IMR-90 (cell line): ENCODE data around the gene SRCIN1. TPM values are rescaled to one million over a fixed set of nuclear protein-coding genes. Genes with fewer than 3 reads are reported as not detected.
"Not testable (repeated sequence)": the region's sequence is repeated elsewhere in the genome, so short reads cannot be mapped to it uniquely, and the experiment has no call there.

Source experiments
- ATAC-seq: fragments of 200-7000 bp; cut with Tn5 transposase; 2 replicates; pipeline ENCODE4 v1.9.1; 2020; ENCODE audit warnings: low read depth, mild to moderate bottlenecking, moderate library complexity
- BruUV-seq: library from RNA; stranded (reverse); fragments of 400-500 nt; replicated peaks from 2 replicates; lab custom pipeline; 2021; lab: Mats Ljungman, UMichigan
- CTCF ChIA-PET: fragments of 300-600 bp; formaldehyde crosslinking; extraction: SDS; loops from one replicate; lab custom pipeline; 2021; ENCODE audit warnings: antibody characterized with exemption; lab: Yijun Ruan, JAX
- POLR2A ChIA-PET: fragments of 300-600 bp; sonication (Branson Sonifier 250); formaldehyde crosslinking; loops from one replicate; lab custom pipeline; 2022; ENCODE audit warnings: antibody characterized with exemption; ENCODE audit not compliant: unreplicated experiment; lab: Charles Lee
- DNase-seq: peaks from one replicate; pipeline ENCODE4 v3.0.0; 2013
- H2AFZ ChIP-seq: replicated peaks from 2 replicates; pipeline ENCODE3; 2013; ENCODE audit warnings: low read length, mild to moderate bottlenecking; ENCODE audit not compliant: poor library complexity
- H2AK5ac ChIP-seq: 2 replicates; pipeline ENCODE4 v1.6.1; 2013; ENCODE audit warnings: low read depth, low read length, inconsistent platforms
- H2AK9ac ChIP-seq: replicated peaks from 2 replicates; pipeline ENCODE3; 2013; ENCODE audit warnings: mild to moderate bottlenecking, low read depth, low read length, moderate library complexity; ENCODE audit not compliant: poor library complexity
- H2BK120ac ChIP-seq: 2 replicates; pipeline ENCODE4 v1.6.1; 2013; ENCODE audit warnings: low read depth, low read length, inconsistent platforms
- H2BK15ac ChIP-seq: 3 replicates; pipeline ENCODE4 v1.6.1; 2013; ENCODE audit warnings: low read depth, low read length, inconsistent platforms
- H2BK20ac ChIP-seq: 2 replicates; pipeline ENCODE4 v1.6.1; 2013; ENCODE audit warnings: low read depth, mild to moderate bottlenecking, inconsistent platforms, low read length, moderate library complexity
- H2BK5ac ChIP-seq: 2 replicates; pipeline ENCODE4 v1.6.1; 2013; ENCODE audit warnings: mild to moderate bottlenecking, low read depth, low read length, inconsistent platforms; ENCODE audit not compliant: poor library complexity, severe bottlenecking
- H3K14ac ChIP-seq: replicated peaks from 2 replicates; pipeline ENCODE4 v1.6.1; 2013; ENCODE audit warnings: low read depth, low read length, inconsistent platforms
- H3K18ac ChIP-seq: 2 replicates; pipeline ENCODE4 v1.6.1; 2013; ENCODE audit warnings: low read depth, low read length, control low read depth
- H3K23ac ChIP-seq: 2 replicates; pipeline ENCODE4 v1.6.1; 2013; ENCODE audit warnings: low read depth, low read length, inconsistent platforms
- H3K27ac ChIP-seq: 2 replicates; pipeline ENCODE4 v1.5.1; 2013; ENCODE audit warnings: mild to moderate bottlenecking, control low read depth, low read length; ENCODE audit not compliant: insufficient read depth
- H3K27me3 ChIP-seq: 2 replicates; pipeline ENCODE4 v1.6.1; 2013; ENCODE audit warnings: low read length; ENCODE audit not compliant: control insufficient read depth, insufficient read depth
- H3K36me3 ChIP-seq: 2 replicates; pipeline ENCODE4 v1.6.1; 2013; ENCODE audit warnings: low read length, mixed read lengths; ENCODE audit not compliant: control insufficient read depth, insufficient read depth
- H3K4ac ChIP-seq: 2 replicates; pipeline ENCODE4 v1.6.1; 2013; ENCODE audit warnings: low read depth, low read length, inconsistent platforms
- H3K4me1 ChIP-seq: 2 replicates; pipeline ENCODE4 v1.6.1; 2013; ENCODE audit warnings: low read length, mixed read lengths; ENCODE audit not compliant: control insufficient read depth, insufficient read depth
- H3K4me2 ChIP-seq: 2 replicates; pipeline ENCODE4 v1.6.1; 2013; ENCODE audit warnings: low read depth, mild to moderate bottlenecking, control low read depth, low read length, moderate library complexity
- H3K4me3 ChIP-seq: 2 replicates; pipeline ENCODE4 v1.5.1; 2013; ENCODE audit warnings: low read depth, mild to moderate bottlenecking, control low read depth, low read length, moderate library complexity; ENCODE audit not compliant: insufficient read depth
- H3K56ac ChIP-seq: 2 replicates; pipeline ENCODE4 v1.6.1; 2013; ENCODE audit warnings: low read length, inconsistent platforms; ENCODE audit not compliant: insufficient read depth; ENCODE audit errors: extremely low read depth
- H3K79me1 ChIP-seq, 2 experiments: 2 replicates each; pipeline ENCODE4 v1.6.1; 2013; ENCODE audit warnings: low read length in 2 of 2, inconsistent platforms in 1 of 2, low read depth in 1 of 2
- H3K9ac ChIP-seq: 2 replicates; pipeline ENCODE4 v1.6.1; 2013; ENCODE audit warnings: low read depth, low read length, control low read depth
- H3K9me1 ChIP-seq: 2 replicates; pipeline ENCODE4 v1.6.1; 2013; ENCODE audit warnings: low read length, inconsistent platforms; ENCODE audit not compliant: insufficient read depth
- H3K9me3 ChIP-seq: 2 replicates; pipeline ENCODE4 v1.6.1; 2013; ENCODE audit warnings: low read length; ENCODE audit not compliant: control insufficient read depth, insufficient read depth
- H4K20me1 ChIP-seq: 2 replicates; pipeline ENCODE4 v1.6.1; 2013; ENCODE audit warnings: low read length, inconsistent platforms; ENCODE audit not compliant: insufficient read depth
- H4K5ac ChIP-seq: 2 replicates; pipeline ENCODE4 v1.6.1; 2013; ENCODE audit warnings: mild to moderate bottlenecking, low read depth, low read length, control low read depth
- H4K8ac ChIP-seq, 2 experiments: 2 replicates each; pipeline ENCODE4 v1.6.1; 2013; ENCODE audit warnings: low read depth in 2 of 2, low read length in 2 of 2, control low read depth in 1 of 2, inconsistent platforms in 1 of 2
- H4K91ac ChIP-seq: 2 replicates; pipeline ENCODE4 v1.6.1; 2013; ENCODE audit warnings: low read depth, low read length, inconsistent platforms; ENCODE audit not compliant: insufficient read depth
- WGBS, 2 experiments: methylation state at CpG; one replicate each; pipeline versions ENCODE4 v1.1.5 to v1.1.7; 2013; ENCODE audit warnings: missing lambda C conversion rate in 2 of 2; ENCODE audit not compliant: insufficient read length in 1 of 2; ENCODE audit errors: extremely low coverage in 2 of 2; 5-methylcytosine and 5-hydroxymethylcytosine counted together
- dilution Hi-C: fragments of 300-500 bp; cut with HindIII; formaldehyde crosslinking; loops from one replicate; pipeline ENCODE4 v1.14.3; 2018; ENCODE audit warnings: low sequenced_read_pairs; ENCODE audit not compliant: unreplicated experiment
- in situ Hi-C: fragments of 300-500 bp; cut with MboI; formaldehyde crosslinking; loops from 3 replicates; pipeline ENCODE4 v1.14.3; 2019; ENCODE audit warnings: low sequenced_read_pairs, inconsistent platforms, mixed read lengths
- intact Hi-C: fragments of 100-400 bp; cut with micrococcal nuclease; formaldehyde crosslinking; loops from 2 replicates; pipeline ENCODE4 v1.10.0; 2022
- polyA plus RNA-seq, 3 experiments: library from polyadenylated mRNA; depleted of rRNA; stranded (reverse); fragments of >200 nt; gene quantifications; 2 replicates each; pipeline ENCODE4 v1.2.3, GENCODE V29; 2012; ENCODE audit warnings: low replicate concordance in 1 of 3
- total RNA-seq: library from RNA; depleted of rRNA; stranded (reverse); fragments of >200 nt; gene quantifications from 2 replicates; pipeline ENCODE4 v1.2.3, GENCODE V29; 2012

SRCIN1 gene
- total and polyA plus RNA-seq, 2 of the 4 experiments (the other 2 are of a cell fraction) = not detected

DNA sequence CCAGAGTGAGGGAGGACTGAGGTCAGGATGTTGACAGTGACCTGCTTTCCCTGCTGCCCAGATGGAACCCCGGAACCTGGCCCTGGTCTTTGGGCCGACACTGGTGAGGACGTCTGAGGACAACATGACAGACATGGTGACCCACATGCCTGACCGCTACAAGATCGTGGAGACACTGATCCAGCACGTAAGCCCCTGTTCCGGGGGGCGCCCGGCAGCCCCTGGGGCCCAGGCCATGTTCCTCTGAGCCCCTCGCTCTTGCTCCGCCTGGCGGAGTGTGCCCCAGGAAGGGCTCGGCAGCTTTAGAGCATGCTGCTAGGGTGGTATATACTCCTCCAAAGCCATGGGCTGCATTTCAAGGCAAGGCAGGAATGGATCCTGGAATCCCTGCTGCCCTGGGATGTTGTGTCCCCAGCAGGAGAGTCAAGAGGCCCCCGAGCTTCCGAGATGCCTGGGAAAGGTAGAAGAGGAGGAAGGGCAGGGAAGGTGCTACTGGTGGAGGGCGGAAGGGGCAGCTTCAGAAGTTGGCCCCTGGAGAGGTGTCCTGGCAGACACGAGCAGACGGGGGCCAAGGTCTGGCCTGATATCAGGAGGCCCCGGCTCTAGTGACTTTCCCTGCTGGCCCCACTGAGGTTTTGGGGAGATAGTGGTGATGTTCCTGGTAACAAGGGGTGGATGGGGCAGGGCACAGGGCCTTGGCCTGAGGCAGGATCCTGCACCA is 114.2 kb downstream of the SRCIN1 start:
- H3K4me2 ChIP-seq, H4K5ac ChIP-seq, POLR2A ChIA-PET, H3K9me3 ChIP-seq, ATAC-seq, H2BK5ac ChIP-seq, H3K18ac ChIP-seq, H2AK9ac ChIP-seq, H3K9ac ChIP-seq, H2BK20ac ChIP-seq, H3K4me1 ChIP-seq, CTCF ChIA-PET, H3K56ac ChIP-seq, H3K4ac ChIP-seq, H3K14ac ChIP-seq, H2BK120ac ChIP-seq, H3K27me3 ChIP-seq, H3K9me1 ChIP-seq, H2BK15ac ChIP-seq, H3K4me3 ChIP-seq, dilution Hi-C loops, BruUV-seq, DNase-seq, H4K91ac ChIP-seq, H3K27ac ChIP-seq, H2AK5ac ChIP-seq, H3K23ac ChIP-seq, H4K8ac ChIP-seq, H2AFZ ChIP-seq: not testable (repeated sequence)
- Histone ChIP-seq H3K36me3 (peaks cover 58% of the 10 kb centered on the region), H4K20me1 (peaks cover 19% of the 10 kb centered on the region), H3K79me1 (peaks cover 18 to 36% of the 10 kb centered on the region in 2 experiments)
- intact Hi-C loops (loop anchor here (1.0 kb wide), 1 partner anchor 176 kb away; no protein-coding TSS in a partner anchor), in situ Hi-C loops (loop anchor here (25.0 kb wide), 1 partner anchor 129 kb away; the partner anchor contains the start of gene SOCS7)
- WGBS, 2 experiments = 89% methylated on average over 6 of the region's 19 CpGs; no CpG with 5 or more reads in 1 of the 2 experiments

GRCh38 chr17:38489774-38490173 is 116.0 kb downstream of the SRCIN1 start:
- H3K14ac ChIP-seq, H2AK5ac ChIP-seq, H2BK15ac ChIP-seq, H2AK9ac ChIP-seq, H2BK120ac ChIP-seq, H2BK20ac ChIP-seq, H3K9me3 ChIP-seq, H4K8ac ChIP-seq, DNase-seq, dilution Hi-C loops, H4K91ac ChIP-seq, H3K23ac ChIP-seq, H3K4ac ChIP-seq, H2BK5ac ChIP-seq, H3K56ac ChIP-seq, H3K4me1 ChIP-seq, BruUV-seq, ATAC-seq, CTCF ChIA-PET, H3K18ac ChIP-seq, H3K4me2 ChIP-seq, H3K9me1 ChIP-seq, H3K27me3 ChIP-seq, H3K9ac ChIP-seq, H2AFZ ChIP-seq, POLR2A ChIA-PET, H4K5ac ChIP-seq, H3K27ac ChIP-seq, H3K4me3 ChIP-seq: not testable (repeated sequence)
- no CpG with 5 or more reads among the region's 17 CpGs for WGBS, 2 experiments
- intact Hi-C loops = loop anchor here (5.0 kb wide), 3 partner anchors 47 to 142 kb away; no protein-coding TSS in a partner anchor
- Histone ChIP-seq H3K79me1 (peaks cover 15 to 38% of the 10 kb centered on the region in 2 experiments), H4K20me1 (peaks cover 34% of the 10 kb centered on the region), H3K36me3 (peaks cover 58% of the 10 kb centered on the region)
- in situ Hi-C loops = loop anchor here (25.0 kb wide), 1 partner anchor 127 kb away; the partner anchor contains the start of gene SOCS7
